HEK293T (cell line): ENCODE data around the gene ZDHHC1.
A peak's percentile ranks its signal among the peaks of the same experiment; 100 is the strongest.

Experiments used
- CTCF ChIA-PET: fragments of 350-600 bp; formaldehyde crosslinking; extraction: SDS; loops from one replicate; lab custom pipeline; 2021; ENCODE audit warnings: antibody characterized with exemption, inconsistent platforms; lab: Yijun Ruan, JAX
- POLR2A ChIA-PET: fragments of 350-600 bp; formaldehyde crosslinking; extraction: SDS; loops from one replicate; lab custom pipeline; 2020; ENCODE audit warnings: antibody characterized with exemption, inconsistent platforms; lab: Yijun Ruan, JAX
- DNase-seq: peaks from one replicate; pipeline ENCODE4 v3.0.0; 2012; ENCODE audit warnings: mixed read lengths; ENCODE audit errors: extremely low spot score
- ARNT ChIP-seq: fragments of 450-650 bp; IDR thresholded peaks from 2 replicates; pipeline ENCODE4 v1.6.1; 2017; ENCODE audit warnings: mild to moderate bottlenecking
- BHLHE40 ChIP-seq: fragments of 450-650 bp; IDR thresholded peaks from 2 replicates; pipeline ENCODE4 v1.6.1; 2016; ENCODE audit warnings: mild to moderate bottlenecking, moderate library complexity, borderline replicate concordance
- CTBP1 ChIP-seq: fragments of 450-650 bp; IDR thresholded peaks from 2 replicates; pipeline ENCODE4 v1.6.1; 2016; ENCODE audit warnings: borderline replicate concordance
- ELF4 ChIP-seq: fragments of 450-650 bp; IDR thresholded peaks from 2 replicates; pipeline ENCODE4 v1.6.1; 2017; ENCODE audit warnings: antibody characterized with exemption
- FOXA1 ChIP-seq: fragments of 450-650 bp; IDR thresholded peaks from 2 replicates; pipeline ENCODE4 v1.6.1; 2016; ENCODE audit warnings: mild to moderate bottlenecking
- FOXK2 ChIP-seq: fragments of 450-650 bp; IDR thresholded peaks from 2 replicates; pipeline ENCODE4 v1.6.1; 2016; ENCODE audit warnings: mild to moderate bottlenecking
- FOXM1 ChIP-seq: fragments of 450-650 bp; IDR thresholded peaks from 2 replicates; pipeline ENCODE4 v1.6.1; 2017; ENCODE audit warnings: mild to moderate bottlenecking, borderline replicate concordance
- HDGF ChIP-seq: fragments of 450-650 bp; IDR thresholded peaks from 2 replicates; pipeline ENCODE4 v1.6.1; 2017; ENCODE audit warnings: antibody characterized with exemption, borderline replicate concordance
- L3MBTL2 ChIP-seq: fragments of 450-650 bp; conservative IDR thresholded peaks from 2 replicates; pipeline ENCODE4 v1.6.1; 2016; ENCODE audit warnings: mild to moderate bottlenecking
- LEF1 ChIP-seq: fragments of 450-650 bp; IDR thresholded peaks from 2 replicates; pipeline ENCODE4 v1.6.1; 2017; ENCODE audit warnings: mild to moderate bottlenecking, borderline replicate concordance
- NFRKB ChIP-seq: fragments of 450-650 bp; IDR thresholded peaks from 2 replicates; pipeline ENCODE4 v1.6.1; 2016; ENCODE audit warnings: mild to moderate bottlenecking, moderate library complexity
- SP1 ChIP-seq: fragments of 450-650 bp; IDR thresholded peaks from 2 replicates; pipeline ENCODE4 v1.6.1; 2017
- SUZ12 ChIP-seq: fragments of 450-650 bp; IDR thresholded peaks from 2 replicates; pipeline ENCODE4 v1.6.1; 2016; ENCODE audit warnings: mild to moderate bottlenecking
- TARDBP ChIP-seq: fragments of 450-650 bp; IDR thresholded peaks from 2 replicates; pipeline ENCODE4 v1.6.1; 2016
- ZNF384 ChIP-seq: fragments of 450-650 bp; IDR thresholded peaks from 2 replicates; pipeline ENCODE4 v1.6.1; 2016
- TF ChIP-seq, protein P1 (sequence below): fragments of 450-650 bp; IDR thresholded peaks from 2 replicates; pipeline ENCODE4 v1.6.1; 2016

Gene ZDHHC1

DNA sequence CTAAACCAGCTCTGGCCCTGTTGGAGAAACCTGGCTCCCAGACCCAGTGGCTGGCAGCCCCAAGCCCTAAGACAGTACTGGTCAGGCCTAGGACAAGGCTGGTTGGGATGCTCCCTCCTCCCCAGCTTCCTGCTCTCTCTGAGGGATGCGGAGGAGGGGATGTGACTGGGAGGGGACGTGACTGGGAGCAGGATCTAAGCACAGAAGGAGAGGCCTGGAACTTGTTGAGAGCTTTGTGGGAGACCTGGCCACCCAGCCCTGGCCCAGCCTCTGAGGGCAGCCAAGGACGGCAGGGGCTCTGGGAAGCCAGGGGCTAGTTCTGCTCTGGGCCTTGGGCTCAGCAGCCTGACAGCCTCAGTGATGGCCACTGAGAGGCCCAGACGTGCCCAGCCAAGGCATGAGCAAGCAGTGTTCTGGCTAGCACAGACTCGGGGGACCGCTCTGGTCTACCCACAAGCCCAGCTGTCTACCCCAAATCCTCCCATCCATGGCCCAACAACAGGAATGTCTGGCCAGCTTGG lies 41.9 kb upstream of the ZDHHC1 start:
- POLR2A ChIA-PET: interaction anchor here (1.4 kb wide), 1 partner anchor 23 kb away, joined by 3 read pairs; the partner anchor contains the start of gene ATP6V0D1
- CTCF ChIA-PET: interaction anchor here (0.8 kb wide), 1 partner anchor 15 kb away, joined by 3 read pairs; no protein-coding TSS in a partner anchor
- TF ChIP-seq TARDBP: no peak
- no peak for TF ChIP-seq FOXK2
- no peak for TF ChIP-seq SUZ12
- TF ChIP-seq BHLHE40: no peak
- no peak for TF ChIP-seq FOXM1
- TF ChIP-seq NFRKB: no peak
- TF ChIP-seq SP1: no peak
- TF ChIP-seq FOXA1: no peak
- no peak for TF ChIP-seq L3MBTL2
- no peak for TF ChIP-seq HDGF
- TF ChIP-seq, protein P1, sequence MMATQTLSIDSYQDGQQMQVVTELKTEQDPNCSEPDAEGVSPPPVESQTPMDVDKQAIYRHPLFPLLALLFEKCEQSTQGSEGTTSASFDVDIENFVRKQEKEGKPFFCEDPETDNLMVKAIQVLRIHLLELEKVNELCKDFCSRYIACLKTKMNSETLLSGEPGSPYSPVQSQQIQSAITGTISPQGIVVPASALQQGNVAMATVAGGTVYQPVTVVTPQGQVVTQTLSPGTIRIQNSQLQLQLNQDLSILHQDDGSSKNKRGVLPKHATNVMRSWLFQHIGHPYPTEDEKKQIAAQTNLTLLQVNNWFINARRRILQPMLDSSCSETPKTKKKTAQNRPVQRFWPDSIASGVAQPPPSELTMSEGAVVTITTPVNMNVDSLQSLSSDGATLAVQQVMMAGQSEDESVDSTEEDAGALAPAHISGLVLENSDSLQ: no peak
- no peak for TF ChIP-seq LEF1
- TF ChIP-seq CTBP1: no peak
- TF ChIP-seq ZNF384: no peak
- TF ChIP-seq ELF4: no peak
- TF ChIP-seq ARNT: no peak
- DNase-seq: no peak

DNA sequence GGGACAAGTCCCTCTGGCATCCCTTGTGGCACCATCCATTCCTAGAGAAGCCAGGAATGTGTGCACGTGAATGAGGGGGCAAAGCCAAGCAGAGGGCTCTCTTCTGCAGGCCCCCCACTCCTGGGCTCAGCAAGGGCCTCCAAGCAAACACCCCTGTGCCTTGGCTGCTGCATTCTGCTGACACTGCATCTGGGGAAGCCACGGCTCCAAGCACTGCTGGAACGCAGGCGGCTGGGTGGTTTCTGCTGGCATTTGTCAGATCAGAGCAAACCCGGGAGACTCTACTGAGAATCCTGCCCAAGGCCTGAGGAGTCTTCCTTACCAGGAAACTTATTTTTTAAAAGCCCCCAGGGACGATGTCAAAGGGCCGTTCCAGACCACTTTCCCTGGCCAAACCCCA lies 41.3 kb upstream of the ZDHHC1 start:
- no peak for DNase-seq
- ChIA-PET CTCF (no interaction called here), POLR2A (interaction anchor here (1.4 kb wide), 1 partner anchor 23 kb away, joined by 3 read pairs; the partner anchor contains the start of gene ATP6V0D1)
- no peak for TF ChIP-seq FOXK2
- no peak for TF ChIP-seq SUZ12
- no peak for TF ChIP-seq FOXM1
- TF ChIP-seq ARNT: no peak
- no peak for TF ChIP-seq BHLHE40
- no peak for TF ChIP-seq L3MBTL2
- no peak for TF ChIP-seq SP1
- no peak for TF ChIP-seq LEF1
- TF ChIP-seq FOXA1: no peak
- TF ChIP-seq NFRKB: no peak
- TF ChIP-seq ZNF384: no peak
- TF ChIP-seq ELF4: no peak
- TF ChIP-seq, protein P1: no peak
- TF ChIP-seq TARDBP: no peak
- TF ChIP-seq HDGF: no peak
- no peak for TF ChIP-seq CTBP1

DNA sequence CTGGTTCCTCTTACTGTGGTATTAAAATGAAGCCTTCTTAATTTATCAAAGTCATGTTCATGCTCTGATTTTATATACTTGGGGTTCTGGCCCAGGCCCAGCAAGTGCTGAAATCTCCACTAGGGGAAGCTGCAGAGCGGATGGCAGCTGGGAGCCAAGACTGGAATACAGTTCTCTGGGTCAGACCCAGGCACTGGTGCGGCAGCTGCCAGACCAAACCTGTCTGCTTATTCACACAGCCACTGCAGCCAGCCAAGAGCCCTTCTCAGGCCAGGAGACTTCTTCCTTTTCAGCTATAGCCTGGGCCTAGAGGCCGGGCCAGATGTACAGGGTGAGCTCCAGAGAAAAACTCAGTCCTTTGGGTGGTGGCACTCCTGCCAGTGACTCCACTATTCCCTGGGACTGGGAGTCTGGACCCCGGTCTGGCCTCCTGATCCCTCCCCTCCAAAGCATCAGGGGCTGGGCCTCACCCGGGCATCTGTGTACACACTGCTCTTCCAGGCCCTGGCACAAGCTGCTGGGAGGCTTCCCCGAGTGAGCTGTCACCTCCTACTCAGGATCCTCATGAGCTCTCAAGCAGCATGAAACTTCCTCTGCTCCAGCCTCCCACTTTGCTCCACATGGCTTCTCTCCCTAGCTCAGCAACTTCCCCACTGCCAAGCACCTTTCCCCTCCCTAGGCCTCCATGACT lies 40.3 kb upstream of the ZDHHC1 start:
- ChIA-PET CTCF (interaction anchor here (0.8 to 1.5 kb wide), 5 partner anchors 8 to 34 kb away, joined by 3 to 8 read pairs (median 5); no protein-coding TSS in a partner anchor), POLR2A (interaction anchor here (0.6 to 1.4 kb wide), 2 partner anchors 24 to 25 kb away, joined by 3 to 4 read pairs; partner anchors contain the start of genes ATP6V0D1 and HSD11B2)
- DNase-seq: no peak
- TF ChIP-seq HDGF: no peak
- TF ChIP-seq LEF1: no peak
- TF ChIP-seq ELF4: no peak
- TF ChIP-seq FOXA1: no peak
- no peak for TF ChIP-seq FOXM1
- no peak for TF ChIP-seq ZNF384
- no peak for TF ChIP-seq NFRKB
- no peak for TF ChIP-seq CTBP1

DNA sequence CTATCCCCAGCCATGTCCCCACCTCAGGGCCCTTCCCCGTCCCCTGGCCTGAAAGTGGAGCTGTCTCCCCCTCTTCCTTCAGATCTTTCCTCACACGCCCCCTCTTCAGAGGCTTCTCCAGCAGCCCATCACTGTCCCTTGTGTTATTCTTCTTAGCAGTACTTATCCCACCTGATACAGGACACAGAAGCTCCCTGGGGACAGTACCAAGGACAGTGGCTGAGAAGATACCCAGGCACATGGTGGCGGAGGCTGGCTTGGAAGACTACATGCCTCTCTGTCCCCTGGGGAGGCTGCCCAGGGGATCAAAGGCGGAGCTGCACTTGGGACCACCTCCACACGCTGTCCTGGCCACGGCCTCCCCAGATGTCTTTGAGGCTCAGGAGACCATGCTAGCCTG lies 38.6 kb upstream of the ZDHHC1 start:
- no peak for DNase-seq
- ChIA-PET POLR2A (no interaction called here), CTCF (no interaction called here)
- no peak for TF ChIP-seq FOXM1
- TF ChIP-seq LEF1: no peak
- no peak for TF ChIP-seq SP1
- TF ChIP-seq HDGF: no peak
- TF ChIP-seq BHLHE40: no peak

DNA sequence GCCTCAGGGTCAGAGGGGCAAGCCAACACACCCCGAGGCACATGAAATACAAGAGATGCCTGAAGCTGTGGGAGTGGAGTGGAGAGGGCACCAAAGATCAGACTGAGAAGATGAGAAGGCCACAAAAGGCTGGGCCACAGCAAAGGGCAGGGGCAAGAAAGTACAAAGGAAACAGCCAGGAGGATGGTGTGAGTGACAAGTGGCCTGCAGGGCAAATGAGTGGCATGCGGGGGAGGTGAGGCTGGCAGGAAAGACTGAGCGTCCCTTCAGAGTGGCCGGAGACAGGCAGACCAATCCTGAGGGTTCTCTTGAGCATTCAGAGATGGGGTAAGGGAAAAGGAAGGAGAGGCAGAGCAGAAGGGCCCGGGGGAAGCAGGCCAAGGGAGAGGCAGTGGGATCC lies 37.8 kb upstream of the ZDHHC1 start:
- no peak for DNase-seq
- TF ChIP-seq, protein P1: 0 out of 2 replicates have a peak, but pooled peaks have one; percentile 10
- TF ChIP-seq ZNF384 (no peak), FOXK2 (no peak)
- CTCF ChIA-PET: no interaction called here
- POLR2A ChIA-PET: interaction anchor here (0.9 kb wide), 1 partner anchor 27 kb away, joined by 3 read pairs; no protein-coding TSS in a partner anchor
